ENCODE measurements around the gene RGS12.

DNA sequence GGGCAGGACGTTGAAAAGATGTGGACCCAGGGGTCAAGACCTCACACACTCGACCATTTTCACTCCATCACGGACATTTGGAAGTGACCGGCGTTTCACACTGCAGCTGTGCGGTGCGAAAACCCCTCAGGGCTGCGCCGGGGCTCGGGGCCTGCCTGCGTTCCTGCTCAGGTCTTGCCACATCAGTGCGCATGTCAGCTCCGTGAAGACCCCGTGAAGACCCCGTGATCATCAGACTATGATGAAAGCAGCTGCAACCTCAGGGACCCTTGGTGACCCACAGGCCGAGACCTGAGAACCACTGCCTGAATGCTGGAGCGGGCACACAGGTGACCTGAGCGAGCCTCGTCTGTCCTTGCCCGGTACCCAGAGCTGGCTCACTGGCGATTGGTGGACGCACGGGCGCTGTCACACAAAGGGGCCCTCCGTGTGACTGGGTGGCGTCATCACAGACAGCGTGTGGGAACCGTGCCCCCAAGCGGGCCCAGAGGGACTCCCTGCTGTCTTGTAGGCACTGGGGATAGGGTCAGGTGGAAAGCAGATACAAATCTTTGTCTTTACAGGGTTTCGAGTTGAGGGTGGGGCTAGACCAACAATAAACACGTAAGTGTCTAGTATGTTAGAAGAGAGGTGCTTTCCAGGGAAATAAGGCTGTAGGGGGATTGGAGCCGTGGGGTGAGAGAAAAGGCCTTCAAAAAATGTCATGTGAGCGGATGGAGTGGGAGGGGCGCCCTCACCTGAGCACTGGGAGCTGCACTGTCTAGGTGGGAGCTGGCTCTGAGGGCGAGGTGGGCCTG, 31.2 kb upstream of the RGS12 start:
- TF ChIP-seq TAF1 (CRISPR knock-in tag; IDR thresholded peaks at IDR 0.05) (no peak), KDM1A (CRISPR knock-in tag; IDR thresholded peaks at IDR 0.05) (no peak), EZH2 (conservative IDR thresholded peaks at IDR 0.05; ENCODE audit: low read depth, low read length) (no peak), POGZ (CRISPR knock-in tag; IDR thresholded peaks at IDR 0.05) (no peak), TBP (CRISPR knock-in tag; IDR thresholded peaks at IDR 0.05) (no peak), SIN3A (IDR thresholded peaks at IDR 0.05; ENCODE audit: borderline replicate concordance, low read depth, low read length) (no peak), MAFF (IDR thresholded peaks at IDR 0.05; ENCODE audit: low read depth, low read length) (no peak), ZNF280D (CRISPR knock-in tag; IDR thresholded peaks at IDR 0.05) (no peak)

All from HepG2 (cell line).